BLaER1 (cell line): ENCODE measurements around the gene KRT37.
"Not testable (repeated sequence)": the region's sequence is repeated elsewhere in the genome, so short reads cannot be mapped to it uniquely, and the experiment has no call there.

Experiments used
- H3K27ac ChIP-seq: shearing (Covaris generic); formaldehyde crosslinking; 2 replicates; pipeline ENCODE4 v1.8.1; 2022
- H3K27me3 ChIP-seq: shearing (Covaris generic); formaldehyde crosslinking; 2 replicates; pipeline ENCODE4 v1.8.1; 2022
- H3K36me3 ChIP-seq: shearing (Covaris generic); formaldehyde crosslinking; 2 replicates; pipeline ENCODE4 v1.8.1; 2022
- H3K4me1 ChIP-seq: shearing (Covaris generic); formaldehyde crosslinking; 2 replicates; pipeline ENCODE4 v1.8.1; 2022
- H3K4me2 ChIP-seq: shearing (Covaris generic); formaldehyde crosslinking; 2 replicates; pipeline ENCODE4 v1.8.1; 2022
- H3K4me3 ChIP-seq: shearing (Covaris generic); formaldehyde crosslinking; 2 replicates; pipeline ENCODE4 v1.8.1; 2022
- H3K9ac ChIP-seq: shearing (Covaris generic); formaldehyde crosslinking; 2 replicates; pipeline ENCODE4 v1.8.1; 2022
- H3K9me3 ChIP-seq: shearing (Covaris generic); formaldehyde crosslinking; 2 replicates; pipeline ENCODE4 v1.8.1; 2022
- H4K20me1 ChIP-seq: shearing (Covaris generic); formaldehyde crosslinking; 2 replicates; pipeline ENCODE4 v1.8.1; 2022
- Cebpa-rat ChIP-seq: shearing (Covaris generic); IDR thresholded peaks from 2 replicates; pipeline ENCODE4 v1.8.1; 2022

Gene KRT37

GRCh38 chr17:41382394-41382793 is 42.0 kb downstream of the KRT37 start:
- H3K4me3 ChIP-seq, result no peak overlapping the region
- no peak overlapping the region for H3K27ac ChIP-seq
- H3K9me3 ChIP-seq, result peaks cover 14% of the 10 kb centered on the region
- peaks cover 8% of the 10 kb centered on the region; the same call in 1 of the 2 replicates for H3K4me1 ChIP-seq
- H3K27me3 ChIP-seq, result no peaks in the 10 kb centered on the region
- no peak overlapping the region for H3K9ac ChIP-seq
- no peak overlapping the region for H3K4me2 ChIP-seq
- no peak for TF ChIP-seq Cebpa-rat
- H3K36me3 ChIP-seq, result no peaks in the 10 kb centered on the region
- H4K20me1 ChIP-seq, result no peaks in the 10 kb centered on the region

- not testable (repeated sequence) for H3K4me2 ChIP-seq, H3K9ac ChIP-seq, H3K36me3 ChIP-seq, H3K27me3 ChIP-seq, H3K27ac ChIP-seq, H3K4me1 ChIP-seq, H3K9me3 ChIP-seq, H3K4me3 ChIP-seq, H4K20me1 ChIP-seq
Measured at GRCh38 chr17:41381943-41382342, 42.4 kb downstream of the KRT37 start, which contains the start of gene KRT34. KRT34 (minus strand) TSS chr17:41382306; CDS start chr17:41382246, 60 bp downstream.

GRCh38 chr17:41380091-41380490 is 44.3 kb downstream of the KRT37 start:
- not testable (repeated sequence) for H3K4me1 ChIP-seq, H3K9ac ChIP-seq, H3K27ac ChIP-seq, H3K4me3 ChIP-seq, H3K9me3 ChIP-seq, H4K20me1 ChIP-seq, H3K4me2 ChIP-seq, H3K36me3 ChIP-seq, H3K27me3 ChIP-seq

GRCh38 chr17:41377546-41377945 is 46.8 kb downstream of the KRT37 start:
- Histone ChIP-seq H3K27ac (no peak overlapping the region), H3K9me3 (no peaks in the 10 kb centered on the region), H3K4me2 (no peak overlapping the region), H3K9ac (no peak overlapping the region), H3K4me3 (no peak overlapping the region), H3K4me1 (peaks cover 8% of the 10 kb centered on the region; the same call in 1 of the 2 replicates), H3K36me3 (no peaks in the 10 kb centered on the region), H4K20me1 (no peaks in the 10 kb centered on the region), H3K27me3 (no peaks in the 10 kb centered on the region)
- TF ChIP-seq Cebpa-rat, result no peak
